Spleen (tissue), 7 donors: ENCODE measurements around the gene NTSR1.

Source experiments
- CTCF ChIP-seq, 11 experiments: fragments of 200-600 bp in 7 of 11; fragments of 450-650 bp in 4 of 11; sonication (generic) in 4 of 11; IDR thresholded peaks in 8 of 11; conservative IDR thresholded peaks in 3 of 11; 1 replicate in 7 of 11; 2 replicates in 4 of 11; pipeline versions ENCODE4 v1.4.0 to v1.8.0; 2016 to 2021; ENCODE audit warnings: antibody characterized with exemption in 11 of 11, inconsistent platforms in 4 of 11, mild to moderate bottlenecking in 1 of 11
- POLR2A ChIP-seq, 3 donors: fragments of 450-650 bp; IDR thresholded peaks; one replicate each; pipeline ENCODE4 v1.5.1; 2017; ENCODE audit warnings: antibody characterized with exemption in 3 of 3, mild to moderate bottlenecking in 1 of 3
- POLR2AphosphoS5 ChIP-seq, 3 donors: sonication (generic); formaldehyde crosslinking; IDR thresholded peaks; one replicate each; pipeline ENCODE4 v1.5.1; 2017; ENCODE audit warnings: antibody characterized with exemption in 3 of 3
- donor health status: DM: no; HTN: no; CAD: no; lungs with moderate emphysema.
- donor health status: DM: no; HTN: no; CAD: no.
- donor health status: DM: no; HTN: no; CAD: no.

GRCh38 chr20:62768234-62768546, 59.6 kb downstream of the NTSR1 start:
- no peak for TF ChIP-seq CTCF (IDR thresholded peaks at IDR 0.05 in 8 of 11, conservative IDR thresholded peaks at IDR 0.05 in 3 of 11)
- TF ChIP-seq POLR2A (IDR thresholded peaks at IDR 0.05) = no peak
- no peak for TF ChIP-seq POLR2AphosphoS5 (IDR thresholded peaks at IDR 0.05)
